Gastrocnemius medialis (tissue), 4 donors: Measurements from ENCODE around the gene CFAP45. TPM values are rescaled to one million over a fixed set of nuclear protein-coding genes. Genes with fewer than 3 reads are reported as not detected.

Source experiments
- ATAC-seq, 2 donors: fragments of 150-250 bp; one replicate each; pipeline ENCODE4 v1.9.1; 2016
- DNase-seq, 2 donors: peaks; one replicate each; pipeline ENCODE4 v3.0.0-alpha.2; 2019
- H3K27ac ChIP-seq, 4 donors: fragments of 200-600 bp; sonication (generic); 1 replicate in 1 of 4; 2 replicates in 3 of 4; pipeline ENCODE4 v1.5.1; 2016 to 2018; ENCODE audit warnings: mild to moderate bottlenecking in 2 of 4, moderate library complexity in 1 of 4
- H3K27me3 ChIP-seq, 3 donors: fragments of 200-600 bp; sonication (generic) in 2 of 3; 1 replicate in 1 of 3; 2 replicates in 2 of 3; pipeline versions ENCODE4 v1.5.1 to v1.6.0; 2016 to 2019; ENCODE audit warnings: mild to moderate bottlenecking in 1 of 3, moderate library complexity in 1 of 3
- H3K36me3 ChIP-seq, 2 donors: fragments of 200-600 bp; sonication (generic) in 1 of 2; one replicate each; pipeline ENCODE4 v1.5.1; 2017 to 2018
- H3K4me1 ChIP-seq, 2 donors: fragments of 200-600 bp; sonication (generic) in 1 of 2; one replicate each; pipeline ENCODE4 v1.5.1; 2016 to 2017; ENCODE audit warnings: mild to moderate bottlenecking in 2 of 2
- H3K4me3 ChIP-seq, 4 donors: fragments of 200-600 bp; sonication (generic) in 3 of 4; 1 replicate in 1 of 4; 2 replicates in 3 of 4; pipeline ENCODE4 v1.5.1; 2016 to 2019; ENCODE audit warnings: mild to moderate bottlenecking in 2 of 4
- H3K9me3 ChIP-seq, 3 donors: fragments of 200-600 bp; sonication (generic) in 2 of 3; 1 replicate in 1 of 3; 2 replicates in 2 of 3; pipeline ENCODE4 v1.5.1; 2016 to 2019
- POLR2A ChIP-seq, 2 donors: fragments of 450-650 bp; IDR thresholded peaks; one replicate each; pipeline ENCODE4 v1.6.1; 2017; ENCODE audit warnings: antibody characterized with exemption in 2 of 2, mild to moderate bottlenecking in 2 of 2, moderate library complexity in 2 of 2
- in situ Hi-C, 4 donors: fragments of 200-750 bp; cut with MboI; loops; one replicate each; pipeline versions ENCODE4 v1.15.0 to v1.8.0; 2017; ENCODE audit warnings: low sequenced_read_pairs in 4 of 4
- intact Hi-C: fragments of 100-400 bp; cut with DNase I; formaldehyde crosslinking; loops from one replicate; pipeline ENCODE4 v1.15.1; 2023; ENCODE audit warnings: low total_unique reads
- total RNA-seq, 4 donors: library from RNA; depleted of rRNA; stranded (reverse); fragments of >200 nt; gene quantifications; one replicate each; pipeline versions ENCODE4 v1.1.0 to v1.2.3, GENCODE V29; 2016
- TF ChIP-seq, protein P1 (sequence below), 5 experiments: fragments of 450-650 bp in 3 of 5; fragments of 200-600 bp in 2 of 5; sonication (generic) in 2 of 5; IDR thresholded peaks in 4 of 5; conservative IDR thresholded peaks in 1 of 5; 1 replicate in 4 of 5; 2 replicates in 1 of 5; pipeline ENCODE4 v1.5.1; 2016 to 2019; ENCODE audit warnings: antibody characterized with exemption in 5 of 5, mild to moderate bottlenecking in 3 of 5, moderate library complexity in 3 of 5

Gene CFAP45
- total RNA-seq, 4 donors from 2014 or later = not detected

DNA sequence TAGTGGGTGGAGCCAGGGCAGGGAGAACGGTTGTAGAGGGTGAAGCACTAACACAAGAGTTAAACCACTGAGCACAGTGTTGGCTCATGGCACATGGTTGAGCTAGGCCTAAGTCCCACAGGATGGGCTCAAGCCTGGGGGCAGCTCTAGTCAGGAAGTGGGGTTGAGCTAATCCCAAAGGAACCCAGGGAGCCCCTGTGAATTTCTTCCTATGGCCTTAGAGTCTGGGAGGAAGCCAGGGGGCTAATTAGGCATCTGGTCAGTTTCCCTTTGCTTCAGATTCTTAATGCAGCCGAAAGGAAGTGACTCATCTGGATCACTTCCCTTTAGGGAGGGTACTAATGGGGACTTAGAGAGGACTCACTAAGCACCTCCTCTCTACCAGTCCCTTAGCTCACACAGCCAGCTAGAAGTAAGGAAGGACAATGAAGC lies 10.1 kb downstream of the CFAP45 start:
- ATAC-seq (peak; percentile 72 to 81), DNase-seq (no peak)
- TF ChIP-seq, protein P1, sequence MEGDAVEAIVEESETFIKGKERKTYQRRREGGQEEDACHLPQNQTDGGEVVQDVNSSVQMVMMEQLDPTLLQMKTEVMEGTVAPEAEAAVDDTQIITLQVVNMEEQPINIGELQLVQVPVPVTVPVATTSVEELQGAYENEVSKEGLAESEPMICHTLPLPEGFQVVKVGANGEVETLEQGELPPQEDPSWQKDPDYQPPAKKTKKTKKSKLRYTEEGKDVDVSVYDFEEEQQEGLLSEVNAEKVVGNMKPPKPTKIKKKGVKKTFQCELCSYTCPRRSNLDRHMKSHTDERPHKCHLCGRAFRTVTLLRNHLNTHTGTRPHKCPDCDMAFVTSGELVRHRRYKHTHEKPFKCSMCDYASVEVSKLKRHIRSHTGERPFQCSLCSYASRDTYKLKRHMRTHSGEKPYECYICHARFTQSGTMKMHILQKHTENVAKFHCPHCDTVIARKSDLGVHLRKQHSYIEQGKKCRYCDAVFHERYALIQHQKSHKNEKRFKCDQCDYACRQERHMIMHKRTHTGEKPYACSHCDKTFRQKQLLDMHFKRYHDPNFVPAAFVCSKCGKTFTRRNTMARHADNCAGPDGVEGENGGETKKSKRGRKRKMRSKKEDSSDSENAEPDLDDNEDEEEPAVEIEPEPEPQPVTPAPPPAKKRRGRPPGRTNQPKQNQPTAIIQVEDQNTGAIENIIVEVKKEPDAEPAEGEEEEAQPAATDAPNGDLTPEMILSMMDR (IDR thresholded peaks at IDR 0.05 in 4 of 5, conservative IDR thresholded peaks at IDR 0.05 in 1 of 5) = no peak
- peak in 1 of 2 donors; percentile 49 for TF ChIP-seq POLR2A (IDR thresholded peaks at IDR 0.05)
- intact Hi-C loops (loop anchor here (2.0 kb wide), 1 partner anchor 23 kb away; no protein-coding TSS in a partner anchor), in situ Hi-C loops (loop anchor here (5.0 to 10.0 kb wide), 3 partner anchors 88 to 95 kb away; partner anchors contain the start of gene FCRL6 (in 1 of the 4))
- Histone ChIP-seq H3K9me3 (no peaks in the 10 kb centered on the region), H3K27ac (peak overlapping the region; percentile 58 to 71 (median 66)), H3K27me3 (no peaks in the 10 kb centered on the region), H3K36me3 (no peaks in the 10 kb centered on the region), H3K4me3 (no peak overlapping the region), H3K4me1 (peaks cover 3 to 13% of the 10 kb centered on the region in 2 donors)

GRCh38 chr1:159889202-159889601 lies 10.8 kb downstream of the CFAP45 start:
- TF ChIP-seq, protein P1 (IDR thresholded peaks at IDR 0.05 in 4 of 5, conservative IDR thresholded peaks at IDR 0.05 in 1 of 5) = no peak
- no peak for TF ChIP-seq POLR2A (IDR thresholded peaks at IDR 0.05)
- in situ Hi-C loops (no loop called here), intact Hi-C loops (no loop called here)
- no peaks in the 10 kb centered on the region for H3K27me3 ChIP-seq
- no peaks in the 10 kb centered on the region for H3K36me3 ChIP-seq
- ATAC-seq (no peak), DNase-seq (no peak)
- peak overlapping the region; percentile 58 to 71 (median 66) for H3K27ac ChIP-seq
- no peak overlapping the region for H3K4me3 ChIP-seq
- H3K4me1 ChIP-seq = peaks cover 3 to 13% of the 10 kb centered on the region in 2 donors
- no peaks in the 10 kb centered on the region for H3K9me3 ChIP-seq

- H3K36me3 ChIP-seq = no peaks in the 10 kb centered on the region
- DNase-seq (no peak), ATAC-seq (no peak)
- no peaks in the 10 kb centered on the region for H3K27me3 ChIP-seq
- no peaks in the 10 kb centered on the region for H3K9me3 ChIP-seq
- H3K4me3 ChIP-seq = no peak overlapping the region
- in situ Hi-C loops = no loop called here
- H3K27ac ChIP-seq = no peak overlapping the region
- peaks cover 0 to 1% of the 10 kb centered on the region in 2 donors for H3K4me1 ChIP-seq
- no peak for TF ChIP-seq POLR2A (IDR thresholded peaks at IDR 0.05)
- TF ChIP-seq, protein P1 (IDR thresholded peaks at IDR 0.05 in 4 of 5, conservative IDR thresholded peaks at IDR 0.05 in 1 of 5) = no peak
- intact Hi-C loops = no loop called here
These were observed 15.7 kb downstream of the CFAP45 start for GRCh38 chr1:159884296-159884695.

- no peaks in the 10 kb centered on the region for H3K36me3 ChIP-seq
- intact Hi-C loops = no loop called here
These were observed 16.8 kb downstream of the CFAP45 start for GRCh38 chr1:159883134-159883533.

More at GRCh38 chr1:159883134-159883533, 16.8 kb downstream of the CFAP45 start:
- H3K9me3 ChIP-seq = no peaks in the 10 kb centered on the region
- TF ChIP-seq, protein P1 (IDR thresholded peaks at IDR 0.05 in 4 of 5, conservative IDR thresholded peaks at IDR 0.05 in 1 of 5) = no peak
- no peak overlapping the region for H3K27ac ChIP-seq
- no peak overlapping the region for H3K4me3 ChIP-seq
- ATAC-seq = no peak
- no peaks in the 10 kb centered on the region for H3K4me1 ChIP-seq
- no peak for DNase-seq
- in situ Hi-C loops = no loop called here
- no peaks in the 10 kb centered on the region for H3K27me3 ChIP-seq
